MV-4-11 (cell line): ENCODE data around the gene STUM.
"Not testable (repeated sequence)": the region's sequence is repeated elsewhere in the genome, so short reads cannot be mapped to it uniquely, and the experiment has no call there.

ENCODE experiments used
- DNase-seq: peaks from one replicate; lab custom pipeline; 2025; lab: John Stamatoyannopoulos, UW

Gene STUM

GRCh38 chr1:226548256-226549093 is at the start of gene STUM:
Gene STUM (plus strand): TSS chr1:226548764. CDS start chr1:226548905, 141 bp downstream.
- DNase-seq = no peak

GRCh38 chr1:226499699-226500098 is 48.9 kb upstream of the STUM start:
- not testable (repeated sequence) for DNase-seq

- no peak for DNase-seq
Observed at GRCh38 chr1:226506021-226506420, 42.5 kb upstream of the STUM start.

GRCh38 chr1:226506921-226507320 is 41.6 kb upstream of the STUM start:
- no peak for DNase-seq

GRCh38 chr1:226510453-226510852 is 38.1 kb upstream of the STUM start:
- no peak for DNase-seq

GRCh38 chr1:226511296-226511695 is 37.3 kb upstream of the STUM start:
- no peak for DNase-seq

GRCh38 chr1:226512076-226512728 is 36.4 kb upstream of the STUM start:
- no peak for DNase-seq

- no peak for DNase-seq
Observed at GRCh38 chr1:226518375-226518774, 30.2 kb upstream of the STUM start.

- DNase-seq = no peak
Observed at GRCh38 chr1:226519135-226519534, 29.4 kb upstream of the STUM start.

GRCh38 chr1:226519716-226520598 is 28.6 kb upstream of the STUM start:
- no peak for DNase-seq

GRCh38 chr1:226520640-226521355 is 27.8 kb upstream of the STUM start:
- DNase-seq = no peak

GRCh38 chr1:226523646-226524406 is 24.7 kb upstream of the STUM start:
- DNase-seq = no peak

GRCh38 chr1:226524547-226524946 is 24.0 kb upstream of the STUM start:
- no peak for DNase-seq

- no peak for DNase-seq
Observed at GRCh38 chr1:226525750-226526149, 22.8 kb upstream of the STUM start.

GRCh38 chr1:226526801-226527595 is 21.6 kb upstream of the STUM start:
- no peak for DNase-seq

GRCh38 chr1:226529891-226530290 is 18.7 kb upstream of the STUM start:
- no peak for DNase-seq

GRCh38 chr1:226530591-226530990 is 18.0 kb upstream of the STUM start:
- DNase-seq = no peak

- DNase-seq = no peak
Observed at GRCh38 chr1:226531360-226532093, 17.0 kb upstream of the STUM start.

GRCh38 chr1:226532553-226532952 is 16.0 kb upstream of the STUM start:
- DNase-seq = no peak
